ENCODE measurements around the gene ALDH6A1.

ALDH6A1 gene

DNA sequence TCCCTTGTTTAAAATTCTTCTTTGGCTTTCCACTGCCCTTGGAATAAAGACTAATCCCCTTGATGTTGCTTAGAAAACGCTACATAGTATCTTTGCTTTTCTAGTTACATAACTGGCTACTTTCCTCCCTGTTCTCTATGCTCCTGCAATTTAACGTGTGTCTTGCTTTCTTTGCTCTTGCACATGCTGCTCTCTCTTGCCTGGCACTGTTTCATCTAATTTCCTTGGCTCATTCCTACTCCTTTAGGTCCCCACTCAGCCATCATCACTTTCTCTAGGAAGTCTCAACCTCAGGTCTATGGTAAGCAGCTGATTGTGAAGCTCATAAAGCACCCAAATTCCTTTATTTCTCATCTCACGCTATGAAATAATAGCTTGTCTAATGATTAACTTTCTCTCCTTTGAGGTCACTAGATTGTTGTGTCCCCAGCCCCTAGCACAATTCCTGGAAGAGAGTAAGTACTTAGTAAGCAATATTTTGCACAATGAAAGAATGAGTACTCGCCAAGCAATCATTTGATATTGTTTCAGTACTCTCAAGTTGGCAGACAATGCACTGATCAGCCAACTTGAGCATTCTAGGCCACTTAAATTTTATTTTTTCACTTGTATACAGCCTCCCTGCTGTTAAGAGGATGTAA lies 3.3 kb downstream of the ALDH6A1 start:
- TF ChIP-seq, protein P1, sequence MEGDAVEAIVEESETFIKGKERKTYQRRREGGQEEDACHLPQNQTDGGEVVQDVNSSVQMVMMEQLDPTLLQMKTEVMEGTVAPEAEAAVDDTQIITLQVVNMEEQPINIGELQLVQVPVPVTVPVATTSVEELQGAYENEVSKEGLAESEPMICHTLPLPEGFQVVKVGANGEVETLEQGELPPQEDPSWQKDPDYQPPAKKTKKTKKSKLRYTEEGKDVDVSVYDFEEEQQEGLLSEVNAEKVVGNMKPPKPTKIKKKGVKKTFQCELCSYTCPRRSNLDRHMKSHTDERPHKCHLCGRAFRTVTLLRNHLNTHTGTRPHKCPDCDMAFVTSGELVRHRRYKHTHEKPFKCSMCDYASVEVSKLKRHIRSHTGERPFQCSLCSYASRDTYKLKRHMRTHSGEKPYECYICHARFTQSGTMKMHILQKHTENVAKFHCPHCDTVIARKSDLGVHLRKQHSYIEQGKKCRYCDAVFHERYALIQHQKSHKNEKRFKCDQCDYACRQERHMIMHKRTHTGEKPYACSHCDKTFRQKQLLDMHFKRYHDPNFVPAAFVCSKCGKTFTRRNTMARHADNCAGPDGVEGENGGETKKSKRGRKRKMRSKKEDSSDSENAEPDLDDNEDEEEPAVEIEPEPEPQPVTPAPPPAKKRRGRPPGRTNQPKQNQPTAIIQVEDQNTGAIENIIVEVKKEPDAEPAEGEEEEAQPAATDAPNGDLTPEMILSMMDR (IDR thresholded peaks at IDR 0.05; ENCODE audit: low read depth, low read length): no peak

DNA sequence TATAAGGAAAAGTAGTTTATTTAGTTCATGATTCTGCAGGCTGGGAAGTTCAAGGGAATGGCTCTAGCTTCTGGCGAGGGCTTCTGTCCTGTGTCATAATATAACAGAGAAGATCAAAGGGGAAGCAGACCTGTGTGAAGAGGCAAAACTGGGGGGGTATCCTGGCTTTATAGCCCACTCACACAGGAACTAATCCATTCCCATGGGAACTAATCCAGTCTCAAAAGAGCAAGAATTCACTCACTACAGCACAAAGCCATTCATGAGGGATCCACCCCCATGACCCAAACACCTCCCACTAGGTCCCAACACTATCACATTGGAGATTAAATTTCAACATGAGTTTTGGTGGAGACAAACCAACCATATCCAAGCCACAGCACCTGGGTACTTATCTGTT lies 6.9 kb downstream of the ALDH6A1 start:
- H3K4me3 ChIP-seq (ENCODE audit: low read depth, low read length): no peak overlapping the region
- TF ChIP-seq, protein P1 (IDR thresholded peaks at IDR 0.05; ENCODE audit: low read depth, low read length): no peak

More for the DNA sequence above, 3.3 kb downstream of the ALDH6A1 start:
- no peak overlapping the region for H3K4me3 ChIP-seq (ENCODE audit: low read depth, low read length)

DNA sequence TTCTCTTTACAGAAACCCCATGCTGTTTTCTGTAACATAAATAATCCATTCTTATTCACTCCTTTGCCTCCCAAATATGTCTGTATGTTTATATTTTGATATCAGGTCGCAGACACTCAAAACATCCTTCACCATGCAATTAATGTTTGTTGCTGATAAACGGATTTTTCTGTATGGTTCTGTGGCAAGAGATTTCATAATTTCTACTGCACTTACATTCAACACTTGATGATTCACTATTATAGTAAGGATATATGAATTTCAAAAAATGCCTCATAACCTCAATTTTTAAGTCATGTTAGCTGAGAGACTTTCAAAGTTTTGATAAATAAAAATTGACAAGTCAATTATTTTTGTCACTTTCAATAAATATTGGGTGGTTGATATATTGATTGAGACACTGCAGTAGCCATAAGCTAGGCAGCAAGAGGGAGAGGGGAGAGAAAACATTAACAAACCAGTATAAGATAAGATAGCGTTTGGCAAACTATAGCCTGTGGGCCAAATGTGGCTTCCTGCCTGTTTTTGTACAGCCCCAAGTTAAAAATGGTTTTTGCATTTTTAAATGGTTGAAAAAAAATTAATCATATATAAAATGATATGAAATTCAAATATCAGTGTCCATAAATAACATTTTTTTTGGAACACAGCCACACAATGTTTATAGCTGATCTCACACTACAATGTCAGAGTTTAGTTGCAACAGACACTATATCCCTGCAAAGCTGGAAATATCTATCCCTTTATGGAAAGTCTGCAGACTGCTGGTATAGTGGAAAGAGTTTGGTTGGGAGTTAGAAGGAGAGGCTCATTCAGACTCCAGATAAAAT lies 18.3 kb downstream of the ALDH6A1 start:
- no peak overlapping the region for H3K4me3 ChIP-seq (ENCODE audit: low read depth, low read length)
- TF ChIP-seq, protein P1 (IDR thresholded peaks at IDR 0.05; ENCODE audit: low read depth, low read length): no peak

DNA sequence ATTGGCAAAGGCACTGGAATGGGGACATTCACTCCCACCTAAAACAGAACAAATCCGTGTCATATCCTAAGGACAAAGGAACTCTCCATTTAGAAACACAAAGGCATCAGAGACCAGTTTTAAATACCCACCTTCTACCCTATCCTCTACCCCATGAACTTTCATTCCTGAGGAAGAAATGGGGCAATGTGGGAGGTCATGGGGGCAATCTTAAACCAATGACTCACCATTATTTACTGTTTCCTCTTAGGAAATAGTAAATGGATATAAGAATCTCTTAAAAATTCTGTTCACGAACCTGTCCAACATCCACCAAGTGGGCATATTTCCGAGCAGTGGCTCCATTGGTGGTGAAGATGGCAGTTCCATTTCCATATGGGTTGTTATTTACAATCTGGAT lies 19.4 kb downstream of the ALDH6A1 start:
- TF ChIP-seq, protein P1 (IDR thresholded peaks at IDR 0.05; ENCODE audit: low read depth, low read length): no peak
- H3K4me3 ChIP-seq (ENCODE audit: low read depth, low read length): no peak overlapping the region

DNA sequence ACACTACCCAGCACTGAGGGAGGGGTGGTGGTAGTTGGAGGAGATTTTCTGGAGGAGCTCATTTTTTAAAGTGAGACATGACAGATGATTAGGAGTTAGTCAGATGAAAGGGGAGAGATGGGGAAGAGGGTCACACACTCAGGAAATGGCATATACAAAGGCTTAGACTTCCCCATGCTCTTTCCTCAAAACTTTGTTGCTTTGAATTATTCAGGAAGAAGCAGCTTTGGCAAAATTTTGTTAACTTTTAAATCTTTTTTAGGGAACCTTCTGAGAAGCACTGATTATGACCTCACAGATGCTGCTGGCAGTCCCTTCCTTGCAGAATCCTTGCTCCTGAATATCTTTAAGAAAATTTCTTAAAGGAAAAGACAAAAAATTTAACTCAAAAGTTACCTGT lies 19.8 kb downstream of the ALDH6A1 start:
- TF ChIP-seq, protein P1 (IDR thresholded peaks at IDR 0.05; ENCODE audit: low read depth, low read length): no peak
- no peak overlapping the region for H3K4me3 ChIP-seq (ENCODE audit: low read depth, low read length)

DNA sequence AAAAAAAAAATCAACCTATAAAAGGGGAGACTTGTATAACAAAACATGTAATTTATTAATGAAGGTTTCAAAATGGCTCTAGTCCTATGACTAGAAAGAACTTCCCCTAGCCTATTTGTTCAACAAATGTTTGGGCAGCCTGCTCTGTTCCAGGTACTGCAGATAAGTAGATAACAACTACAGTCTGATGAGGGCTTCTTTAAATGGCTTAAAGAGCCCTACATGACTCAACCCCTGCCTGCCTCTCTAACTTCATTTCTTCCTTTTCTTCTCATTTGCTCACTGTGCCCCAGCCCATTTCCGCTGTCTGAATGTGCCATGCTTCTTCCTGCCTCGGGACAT lies 21.5 kb downstream of the ALDH6A1 start:
- no peak overlapping the region for H3K4me3 ChIP-seq (ENCODE audit: low read depth, low read length)
- TF ChIP-seq, protein P1 (IDR thresholded peaks at IDR 0.05; ENCODE audit: low read depth, low read length): no peak

DNA sequence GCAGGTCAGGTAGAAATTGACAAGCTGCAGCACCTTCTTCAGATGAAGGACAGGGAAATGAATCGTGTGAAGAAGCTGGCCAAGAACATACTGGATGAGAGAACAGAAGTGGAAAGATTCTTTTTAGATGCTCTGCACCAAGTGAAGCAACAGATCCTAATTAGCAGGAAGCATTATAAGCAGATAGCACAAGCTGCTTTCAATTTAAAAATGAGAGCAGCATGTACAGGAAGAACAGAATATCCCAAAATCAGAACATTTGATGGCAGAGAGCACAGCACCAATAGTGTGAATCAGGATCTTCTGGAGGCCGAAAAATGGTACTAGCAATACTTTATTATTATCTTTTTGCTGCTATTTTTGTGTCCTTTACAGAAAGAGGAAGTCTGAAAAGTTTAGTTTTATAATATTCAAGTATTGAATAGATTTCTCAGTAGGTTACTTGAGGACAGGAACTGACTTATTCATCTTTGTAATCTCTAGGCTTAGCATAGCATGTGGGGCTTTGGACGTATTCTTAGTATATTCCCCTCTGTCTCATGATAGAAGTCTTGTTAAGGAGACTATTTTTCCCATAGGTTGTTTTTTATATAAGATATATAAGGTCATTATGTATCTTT lies 34.3 kb downstream of the ALDH6A1 start:
- TF ChIP-seq, protein P1 (IDR thresholded peaks at IDR 0.05; ENCODE audit: low read depth, low read length): no peak
- no peak overlapping the region for H3K4me3 ChIP-seq (ENCODE audit: low read depth, low read length)
